Endodermal cell (in vitro differentiated cells): ENCODE measurements around the gene MED23. TPM values are rescaled to one million over a fixed set of nuclear protein-coding genes. Genes with fewer than 3 reads are reported as not detected.

Experiments used
- DNase-seq: peaks from one replicate; pipeline ENCODE4 v3.0.0-alpha.2; 2017
- H3K27ac ChIP-seq: 2 replicates; pipeline ENCODE4 v1.5.1; 2013; ENCODE audit warnings: mild to moderate bottlenecking, low read depth, low read length, moderate library complexity
- H3K27me3 ChIP-seq: 2 replicates; pipeline ENCODE4 v1.6.1; 2013; ENCODE audit warnings: mild to moderate bottlenecking, low read length, moderate library complexity; ENCODE audit not compliant: insufficient read depth, control insufficient read depth, poor library complexity, severe bottlenecking
- H3K36me3 ChIP-seq: 2 replicates; pipeline ENCODE4 v1.7.0; 2013; ENCODE audit warnings: mild to moderate bottlenecking, low read length, moderate library complexity; ENCODE audit not compliant: control insufficient read depth, insufficient read depth
- H3K4me1 ChIP-seq: one replicate; pipeline ENCODE4 v1.7.0; 2013; ENCODE audit warnings: low read length; ENCODE audit not compliant: control insufficient read depth, insufficient read depth
- H3K4me3 ChIP-seq: 2 replicates; pipeline ENCODE4 v1.5.1; 2013; ENCODE audit warnings: mild to moderate bottlenecking, low read length, moderate library complexity
- H3K9ac ChIP-seq: 2 replicates; pipeline ENCODE4 v1.6.1; 2013; ENCODE audit warnings: mild to moderate bottlenecking, low read length, moderate library complexity; ENCODE audit not compliant: poor library complexity, severe bottlenecking; ENCODE audit errors: extremely low read depth
- H3K9me3 ChIP-seq: 2 replicates; pipeline ENCODE4 v1.6.1; 2013; ENCODE audit warnings: mild to moderate bottlenecking, low read length, moderate library complexity; ENCODE audit not compliant: control insufficient read depth
- H3K27ac Mint-ChIP-seq: 2 replicates; pipeline ENCODE4 v1.8.0; 2020; ENCODE audit warnings: mixed read lengths
- H3K27me3 Mint-ChIP-seq: 2 replicates; pipeline ENCODE4 v1.8.0; 2021; ENCODE audit warnings: mild to moderate bottlenecking, mixed read lengths; ENCODE audit not compliant: insufficient read depth
- H3K36me3 Mint-ChIP-seq: 2 replicates; pipeline ENCODE4 v1.8.0; 2020; ENCODE audit warnings: low read depth, mixed read lengths
- H3K4me1 Mint-ChIP-seq: 2 replicates; pipeline ENCODE4 v1.8.0; 2020; ENCODE audit warnings: mixed read lengths
- H3K4me3 Mint-ChIP-seq: 2 replicates; pipeline ENCODE4 v1.8.0; 2020; ENCODE audit warnings: mild to moderate bottlenecking, moderate library complexity, mixed read lengths
- H3K9me3 Mint-ChIP-seq: 2 replicates; pipeline ENCODE4 v1.8.0; 2020; ENCODE audit warnings: mild to moderate bottlenecking, mixed read lengths
- CTCF ChIP-seq: fragments of 200-600 bp; sonication (generic); conservative IDR thresholded peaks from 2 replicates; pipeline ENCODE4 v1.5.0; 2021; ENCODE audit warnings: antibody characterized with exemption, mild to moderate bottlenecking
- WGBS, 2 experiments: methylation state at CpG; one replicate each; pipeline versions ENCODE4 v1.1.5 to v1.1.7; 2013; ENCODE audit warnings: missing lambda C conversion rate in 2 of 2, mixed read lengths in 1 of 2; ENCODE audit not compliant: insufficient coverage in 1 of 2, insufficient read length in 1 of 2; 5-methylcytosine and 5-hydroxymethylcytosine counted together
- total RNA-seq, 2 donors: library from RNA; stranded (reverse); fragmentation: NEBNext Ultra II Directional in 1 of 2; extraction: Animal tissue kit (Norgen Biotek cat#: 25700) in 1 of 2; gene quantifications; 2 replicates in 1 of 2; 3 replicates in 1 of 2; pipeline ENCODE4 v1.2.1, GENCODE V29; 2021

The MED23 gene
- total RNA-seq, 2 donors from 2014 or later: 23.3 to 26.2 TPM

DNA sequence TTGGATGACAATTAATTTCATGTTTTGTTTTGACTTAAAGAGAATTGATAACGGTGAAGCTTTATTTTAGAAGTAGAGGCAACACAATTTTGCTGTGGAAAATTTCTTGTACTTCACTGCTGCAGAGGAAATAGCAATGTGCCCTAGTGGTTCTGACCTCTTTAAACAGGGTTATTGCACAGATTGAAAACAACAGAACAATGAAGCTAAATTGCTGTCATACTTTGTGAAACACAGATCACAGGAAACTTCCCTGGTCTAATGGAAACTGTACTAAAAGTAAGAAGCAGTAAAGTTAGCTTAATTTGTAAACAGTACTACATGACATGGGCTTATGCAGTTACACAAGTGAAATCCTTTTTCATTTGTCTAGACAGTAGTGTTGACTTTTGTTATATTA lies 41.8 kb upstream of the MED23 start:
- no peaks in the 10 kb centered on the region for H3K36me3 Mint-ChIP-seq
- Histone ChIP-seq H3K4me3 (no peak overlapping the region), H3K9me3 (no peaks in the 10 kb centered on the region), H3K9ac (no peak overlapping the region), H3K4me1 (no peaks in the 10 kb centered on the region), H3K36me3 (no peaks in the 10 kb centered on the region), H3K27ac (no peak overlapping the region), H3K27me3 (no peaks in the 10 kb centered on the region)
- TF ChIP-seq CTCF: no peak
- no peaks in the 10 kb centered on the region for H3K4me1 Mint-ChIP-seq
- 89 to 91% methylated on average over 1 of the region's 1 CpG for WGBS, 2 experiments
- H3K27me3 Mint-ChIP-seq: no peaks in the 10 kb centered on the region
- no peaks in the 10 kb centered on the region for H3K9me3 Mint-ChIP-seq
- no peak for DNase-seq
- no peak overlapping the region for H3K27ac Mint-ChIP-seq
- no peak overlapping the region for H3K4me3 Mint-ChIP-seq

GRCh38 chr6:131663578-131664165 lies 35.6 kb upstream of the MED23 start:
- Histone ChIP-seq H3K4me3 (no peak overlapping the region), H3K9me3 (no peaks in the 10 kb centered on the region), H3K27ac (no peak overlapping the region), H3K4me1 (no peaks in the 10 kb centered on the region), H3K9ac (no peak overlapping the region), H3K36me3 (no peaks in the 10 kb centered on the region), H3K27me3 (no peaks in the 10 kb centered on the region)
- Mint-ChIP-seq H3K27me3 (no peaks in the 10 kb centered on the region), H3K4me1 (no peaks in the 10 kb centered on the region), H3K27ac (no peak overlapping the region), H3K9me3 (no peaks in the 10 kb centered on the region), H3K36me3 (no peaks in the 10 kb centered on the region), H3K4me3 (no peak overlapping the region)
- no peak for TF ChIP-seq CTCF
- WGBS, 2 experiments: 90% methylated on average over 1 of the region's 2 CpGs; no CpG with 5 or more reads in 1 of the 2 experiments
- DNase-seq: no peak

DNA sequence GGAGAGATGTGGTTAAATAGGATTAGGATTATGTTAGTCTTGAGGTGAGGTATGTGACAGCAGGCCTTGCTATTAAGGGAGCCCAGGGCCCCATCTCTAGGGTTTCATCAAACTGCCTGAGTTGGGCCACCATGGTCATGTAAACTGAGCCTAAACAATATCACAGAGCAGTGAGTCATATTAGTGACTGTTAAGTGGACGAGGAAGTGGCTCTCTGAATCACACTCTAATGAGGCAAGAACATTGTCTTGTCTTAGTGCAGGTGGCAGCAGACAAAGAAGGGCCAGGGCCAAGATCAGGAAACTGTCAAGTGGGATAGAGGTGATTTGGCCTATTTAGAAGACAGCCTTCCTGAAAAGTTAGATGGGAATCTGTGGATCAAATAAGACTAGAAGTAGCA lies 32.2 kb upstream of the MED23 start:
- 80 to 86% methylated on average over 1 of the region's 1 CpG for WGBS, 2 experiments
- Histone ChIP-seq H3K4me1 (no peaks in the 10 kb centered on the region), H3K27me3 (no peaks in the 10 kb centered on the region), H3K36me3 (no peaks in the 10 kb centered on the region), H3K9ac (no peak overlapping the region), H3K4me3 (no peak overlapping the region), H3K27ac (no peak overlapping the region), H3K9me3 (no peaks in the 10 kb centered on the region)
- TF ChIP-seq CTCF: no peak
- no peaks in the 10 kb centered on the region for H3K4me1 Mint-ChIP-seq
- no peaks in the 10 kb centered on the region for H3K9me3 Mint-ChIP-seq
- H3K4me3 Mint-ChIP-seq: no peak overlapping the region
- no peaks in the 10 kb centered on the region for H3K27me3 Mint-ChIP-seq
- H3K36me3 Mint-ChIP-seq: no peaks in the 10 kb centered on the region
- no peak overlapping the region for H3K27ac Mint-ChIP-seq
- DNase-seq: no peak
